Trophoblast cell (in vitro differentiated cells and primary cell): ENCODE measurements around the gene FAM111A.

Source experiments
- DNase-seq, 2 donors: peaks; one replicate each; pipeline ENCODE4 v3.0.0-alpha.2; 2016
- H2AFZ ChIP-seq: 2 replicates; pipeline ENCODE4 v1.6.1; 2013; ENCODE audit warnings: low read length, moderate library complexity, mild to moderate bottlenecking; ENCODE audit not compliant: insufficient read depth, poor library complexity
- H2AK5ac ChIP-seq: 2 replicates; pipeline ENCODE4 v1.6.1; 2013; ENCODE audit warnings: mild to moderate bottlenecking, low read length
- H2BK120ac ChIP-seq: 2 replicates; pipeline ENCODE4 v1.6.1; 2013; ENCODE audit warnings: low read length, mild to moderate bottlenecking, moderate library complexity; ENCODE audit not compliant: insufficient read depth, poor library complexity
- H2BK12ac ChIP-seq: 2 replicates; pipeline ENCODE4 v1.6.1; 2013; ENCODE audit warnings: mild to moderate bottlenecking, low read length, moderate library complexity
- H2BK5ac ChIP-seq: 2 replicates; pipeline ENCODE4 v1.6.1; 2013; ENCODE audit warnings: low read length, low read depth, moderate library complexity, mild to moderate bottlenecking; ENCODE audit not compliant: poor library complexity
- H3K14ac ChIP-seq: 2 replicates; pipeline ENCODE4 v1.6.1; 2013; ENCODE audit warnings: mild to moderate bottlenecking, low read length
- H3K18ac ChIP-seq: 2 replicates; pipeline ENCODE4 v1.6.1; 2013; ENCODE audit warnings: mild to moderate bottlenecking, low read length
- H3K23ac ChIP-seq: 2 replicates; pipeline ENCODE4 v1.6.1; 2013; ENCODE audit warnings: low read length
- H3K27ac ChIP-seq: 2 replicates; pipeline ENCODE4 v1.5.1; 2013; ENCODE audit warnings: low read depth, mild to moderate bottlenecking, inconsistent platforms, low read length, moderate library complexity
- H3K27me3 ChIP-seq: 2 replicates; pipeline ENCODE4 v1.6.1; 2013; ENCODE audit warnings: inconsistent platforms, mild to moderate bottlenecking, low read length, moderate library complexity; ENCODE audit not compliant: insufficient read depth
- H3K36me3 ChIP-seq, 2 experiments: 1 replicate in 1 of 2; 2 replicates in 1 of 2; pipeline ENCODE4 v1.6.1; 2013; ENCODE audit warnings: low read length in 2 of 2, mild to moderate bottlenecking in 2 of 2, moderate library complexity in 1 of 2; ENCODE audit not compliant: insufficient read depth in 2 of 2, control insufficient read depth in 1 of 2
- H3K4ac ChIP-seq: 2 replicates; pipeline ENCODE4 v1.6.1; 2013; ENCODE audit warnings: low read depth, mild to moderate bottlenecking, low read length, moderate library complexity
- H3K4me1 ChIP-seq, 2 experiments: 1 replicate in 1 of 2; 2 replicates in 1 of 2; pipeline ENCODE4 v1.6.1; 2013; ENCODE audit warnings: low read length in 2 of 2, mild to moderate bottlenecking in 2 of 2, moderate library complexity in 1 of 2; ENCODE audit not compliant: insufficient read depth in 2 of 2, control insufficient read depth in 1 of 2
- H3K4me2 ChIP-seq: 2 replicates; pipeline ENCODE4 v1.6.1; 2013; ENCODE audit warnings: inconsistent platforms, mild to moderate bottlenecking, low read length, moderate library complexity
- H3K4me3 ChIP-seq: 2 replicates; pipeline ENCODE4 v1.5.1; 2013; ENCODE audit warnings: mild to moderate bottlenecking, low read depth, low read length, inconsistent platforms
- H3K79me1 ChIP-seq: one replicate; pipeline ENCODE4 v1.6.1; 2013; ENCODE audit warnings: low read length
- H3K79me2 ChIP-seq: 2 replicates; pipeline ENCODE4 v1.6.1; 2013; ENCODE audit warnings: low read length, mild to moderate bottlenecking; ENCODE audit not compliant: control insufficient read depth, insufficient read depth, poor library complexity
- H3K9ac ChIP-seq: 2 replicates; pipeline ENCODE4 v1.6.1; 2013; ENCODE audit warnings: mild to moderate bottlenecking, low read length
- H3K9me3 ChIP-seq: 2 replicates; pipeline ENCODE4 v1.6.1; 2013; ENCODE audit warnings: low read depth, mild to moderate bottlenecking, control low read depth, inconsistent platforms, low read length; ENCODE audit not compliant: insufficient read depth
- H4K12ac ChIP-seq: 2 replicates; pipeline ENCODE4 v1.6.1; 2013; ENCODE audit warnings: low read depth, mild to moderate bottlenecking, low read length, moderate library complexity
- H4K8ac ChIP-seq: 2 replicates; pipeline ENCODE4 v1.6.1; 2013; ENCODE audit warnings: low read depth, mild to moderate bottlenecking, low read length, moderate library complexity
- H4K91ac ChIP-seq: one replicate; pipeline ENCODE4 v1.6.1; 2013; ENCODE audit warnings: low read depth, mild to moderate bottlenecking, low read length, moderate library complexity
- WGBS: extraction: QIAGEN DNeasy Blood & Tissue Kit; methylation state at CpG from one replicate; pipeline ENCODE4 v1.1.7; 2013; ENCODE audit warnings: missing lambda C conversion rate; ENCODE audit not compliant: insufficient read length, insufficient coverage; ENCODE audit errors: extremely low coverage; 5-methylcytosine and 5-hydroxymethylcytosine counted together

The FAM111A gene

GRCh38 chr11:59178402-59178801, 35.7 kb downstream of the FAM111A start:
- H2BK5ac ChIP-seq = no peak overlapping the region
- peak in 1 of 2 donors; percentile 58 for DNase-seq
- peaks cover 14 to 19% of the 10 kb centered on the region in 2 experiments for H3K36me3 ChIP-seq
- H2AFZ ChIP-seq = no peak overlapping the region
- no peak overlapping the region for H2BK120ac ChIP-seq
- H3K4ac ChIP-seq = no peak overlapping the region
- no peak overlapping the region for H3K18ac ChIP-seq
- H3K9ac ChIP-seq = no peak overlapping the region
- H3K4me3 ChIP-seq = no peak overlapping the region
- H3K27ac ChIP-seq = no peak overlapping the region
- H3K14ac ChIP-seq = no peak overlapping the region
- H4K91ac ChIP-seq = no peak overlapping the region
- no peak overlapping the region for H2AK5ac ChIP-seq
- no peak overlapping the region for H2BK12ac ChIP-seq
- no peak overlapping the region for H3K4me2 ChIP-seq
- H3K79me2 ChIP-seq = peaks cover 5% of the 10 kb centered on the region
- no peak overlapping the region for H3K23ac ChIP-seq
- H3K27me3 ChIP-seq = no peaks in the 10 kb centered on the region
- H4K8ac ChIP-seq = no peak overlapping the region
- no peaks in the 10 kb centered on the region for H3K9me3 ChIP-seq
- no peak overlapping the region for H4K12ac ChIP-seq
- peaks cover 15% of the 10 kb centered on the region for H3K79me1 ChIP-seq
- peaks cover 20 to 31% of the 10 kb centered on the region in 2 experiments for H3K4me1 ChIP-seq

GRCh38 chr11:59179121-59179520, 36.5 kb downstream of the FAM111A start:
- Histone ChIP-seq H2BK12ac (no peak overlapping the region), H3K27me3 (no peaks in the 10 kb centered on the region), H2AK5ac (no peak overlapping the region), H2BK5ac (no peak overlapping the region), H3K4ac (no peak overlapping the region), H3K18ac (no peak overlapping the region), H3K4me3 (no peak overlapping the region), H3K9ac (no peak overlapping the region), H3K23ac (no peak overlapping the region), H3K4me1 (peaks cover 15 to 26% of the 10 kb centered on the region in 2 experiments), H3K36me3 (peaks cover 18 to 24% of the 10 kb centered on the region in 2 experiments), H2BK120ac (no peak overlapping the region), H3K4me2 (no peak overlapping the region), H2AFZ (no peak overlapping the region), H4K12ac (no peak overlapping the region), H4K8ac (no peak overlapping the region), H3K9me3 (no peaks in the 10 kb centered on the region), H3K14ac (no peak overlapping the region), H3K27ac (no peak overlapping the region), H4K91ac (no peak overlapping the region), H3K79me1 (peaks cover 7% of the 10 kb centered on the region), H3K79me2 (peaks cover 1% of the 10 kb centered on the region)
- WGBS = no CpG with 5 or more reads among the region's 2 CpGs
- peak; percentile 82 to 89 for DNase-seq

- H3K79me2 ChIP-seq = peaks cover 1% of the 10 kb centered on the region
- H3K9ac ChIP-seq = no peak overlapping the region
- H4K12ac ChIP-seq = no peak overlapping the region
- H3K27ac ChIP-seq = no peak overlapping the region
- H3K23ac ChIP-seq = no peak overlapping the region
- no peak overlapping the region for H3K18ac ChIP-seq
- no peak overlapping the region for H2AK5ac ChIP-seq
- H3K27me3 ChIP-seq = no peaks in the 10 kb centered on the region
- H2BK5ac ChIP-seq = no peak overlapping the region
- no CpG with 5 or more reads among the region's 2 CpGs for WGBS
- no peaks in the 10 kb centered on the region for H3K9me3 ChIP-seq
- no peak for DNase-seq
- no peak overlapping the region for H3K14ac ChIP-seq
- H3K4me2 ChIP-seq = no peak overlapping the region
- H3K4me3 ChIP-seq = no peak overlapping the region
- peaks cover 7 to 17% of the 10 kb centered on the region in 2 experiments for H3K4me1 ChIP-seq
- H3K79me1 ChIP-seq = peaks cover 3% of the 10 kb centered on the region
- peaks cover 18 to 26% of the 10 kb centered on the region in 2 experiments for H3K36me3 ChIP-seq
- no peak overlapping the region for H4K8ac ChIP-seq
- H2BK12ac ChIP-seq = no peak overlapping the region
- no peak overlapping the region for H3K4ac ChIP-seq
- no peak overlapping the region for H2AFZ ChIP-seq
- no peak overlapping the region for H4K91ac ChIP-seq
- no peak overlapping the region for H2BK120ac ChIP-seq
These were observed 37.6 kb downstream of the FAM111A start for GRCh38 chr11:59180168-59180776.

- Histone ChIP-seq H3K23ac (no peak overlapping the region), H3K9ac (no peak overlapping the region), H3K4me1 (peaks cover 3 to 15% of the 10 kb centered on the region in 2 experiments), H3K36me3 (peaks cover 18 to 26% of the 10 kb centered on the region in 2 experiments), H2AK5ac (no peak overlapping the region), H2BK120ac (no peak overlapping the region), H4K12ac (no peak overlapping the region), H2BK5ac (no peak overlapping the region), H3K4me2 (no peak overlapping the region), H3K9me3 (no peaks in the 10 kb centered on the region), H3K18ac (no peak overlapping the region), H3K27ac (no peak overlapping the region), H2BK12ac (no peak overlapping the region), H3K79me1 (no peaks in the 10 kb centered on the region), H2AFZ (no peak overlapping the region), H3K14ac (no peak overlapping the region), H4K91ac (no peak overlapping the region), H3K27me3 (no peaks in the 10 kb centered on the region), H3K79me2 (peaks cover 1% of the 10 kb centered on the region), H3K4me3 (no peak overlapping the region), H3K4ac (no peak overlapping the region), H4K8ac (no peak overlapping the region)
- WGBS = no CpG with 5 or more reads among the region's 2 CpGs
- DNase-seq = no peak
These were observed 38.3 kb downstream of the FAM111A start for GRCh38 chr11:59180907-59181306.
